Pancreas (tissue), 10 donors: ENCODE data around the gene PRKCQ. TPM values are rescaled to one million over a fixed set of nuclear protein-coding genes. Genes with fewer than 3 reads are reported as not detected.

ENCODE experiments used
- ATAC-seq, 4 donors: fragments of 200-7000 bp; cut with Tn5 transposase; one replicate each; pipeline versions ENCODE4 v1.8.0 to v1.9.1; 2020; ENCODE audit warnings: mild to moderate bottlenecking in 4 of 4, moderate library complexity in 4 of 4
- DNase-seq, 6 donors: peaks; one replicate each; pipeline ENCODE4 v3.0.0-alpha.2; 2020
- FAIRE-seq: peaks from 2 replicates; lab custom pipeline; 2012; peaks lifted over from hg19 to GRCh38; lab: Jason Lieb, UNC
- H3K27ac ChIP-seq, 4 donors: fragments of 200-600 bp; sonication (generic); 1 replicate in 3 of 4; 2 replicates in 1 of 4; pipeline versions ENCODE4 v1.5.0 to v1.8.0; 2020
- H3K27me3 ChIP-seq, 4 donors: fragments of 200-600 bp; one replicate each; pipeline ENCODE4 v1.8.0; 2021
- H3K36me3 ChIP-seq, 3 donors: fragments of 200-600 bp; sonication (generic) in 1 of 3; one replicate each; pipeline versions ENCODE4 v1.5.0 to v1.8.0; 2020 to 2021
- H3K4me1 ChIP-seq, 3 donors: fragments of 200-600 bp; one replicate each; pipeline ENCODE4 v1.8.0; 2021
- H3K4me3 ChIP-seq, 4 donors: fragments of 200-600 bp; sonication (generic) in 2 of 4; one replicate each; pipeline versions ENCODE4 v1.5.0 to v1.8.0; 2020 to 2021
- H3K9me3 ChIP-seq, 4 donors: fragments of 200-600 bp; one replicate each; pipeline ENCODE4 v1.8.0; 2021
- CTCF ChIP-seq, 4 donors: fragments of 200-600 bp; sonication (generic) in 3 of 4; IDR thresholded peaks; one replicate each; pipeline versions ENCODE4 v1.5.0 to v1.8.0; 2021; ENCODE audit warnings: antibody characterized with exemption in 4 of 4
- WGBS, 2 donors: extraction: QIAGEN DNeasy Blood & Tissue Kit; methylation state at CpG; one replicate each; pipeline ENCODE4 v1.1.7; 2013; 5-methylcytosine and 5-hydroxymethylcytosine counted together
- intact Hi-C, 3 donors: fragments of 100-400 bp; cut with DNase I; formaldehyde crosslinking; loops; one replicate each; pipeline versions ENCODE4 v1.11.1 to v1.14.2; 2022
- polyA plus RNA-seq, 2 donors: library from polyadenylated mRNA; stranded (reverse); fragments of 200-250 nt; gene quantifications; one replicate each; pipeline ENCODE4 v1.2.3, GENCODE V29; 2013
- total RNA-seq, 6 donors: library from RNA; stranded (reverse); fragmentation: NEBNext Ultra II Directional in 4 of 6; extraction: Animal tissue kit (Norgen Biotek cat#: 25700) in 4 of 6; gene quantifications; one replicate each; pipeline versions ENCODE4 v1.2.1 to v1.2.4, GENCODE V29; 2021 to 2023
- donor health status: healthy with polysubstance abuse.
- donor health status: DM: no; HTN: no; CAD: no; lungs with moderate emphysema.
- donor health status: DM: no; HTN: no; CAD: no.
- donor health status: control.
- donor health status: control.
- donor health status: Bipolar disorder and iron deficiency.
- donor health status: DM: yes; HTN: yes; CAD: no.
- donor health status: DM: no; HTN: no; CAD: no.
- donor health status: DM: no; HTN: no; CAD: no.
- donor health status: DM: yes; HTN: yes; CAD: no.

PRKCQ gene
- total and polyA plus RNA-seq, 8 donors = 1.4 to 5.2 (median 3.4) TPM

DNA sequence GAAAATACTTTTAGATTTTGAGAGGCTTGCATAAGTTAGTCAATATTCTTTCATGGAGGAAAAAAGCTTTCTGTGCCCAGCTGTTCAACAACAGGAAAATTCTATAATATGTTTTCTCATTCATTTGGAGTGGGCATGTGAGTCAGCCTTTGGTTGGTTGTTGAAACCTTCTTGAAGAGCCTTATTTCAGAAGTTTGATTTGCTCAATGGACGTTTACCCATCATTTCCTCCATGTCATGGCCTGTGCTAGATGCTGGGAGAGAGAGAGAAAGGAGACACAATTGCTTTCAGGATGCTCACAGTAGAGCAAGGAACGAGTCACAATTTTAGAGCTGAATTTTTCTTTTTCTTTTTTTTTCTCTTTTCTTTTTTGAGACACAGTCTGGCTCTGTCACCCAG is 181.7 kb downstream of the PRKCQ start:
- Histone ChIP-seq H3K9me3 (no peaks in the 10 kb centered on the region), H3K4me3 (no peak overlapping the region), H3K4me1 (peaks cover 0 to 4% (median 0%) of the 10 kb centered on the region in 3 donors), H3K27ac (no peak overlapping the region), H3K27me3 (no peaks in the 10 kb centered on the region), H3K36me3 (no peaks in the 10 kb centered on the region)
- intact Hi-C loops = no loop called here
- 64 to 72% methylated on average over 2 of the region's 2 CpGs for WGBS, 2 donors
- TF ChIP-seq CTCF (IDR thresholded peaks at IDR 0.05) = no peak
- ATAC-seq = no peak
- FAIRE-seq = no peak
- DNase-seq = no peak

- H3K27me3 ChIP-seq = no peaks in the 10 kb centered on the region
- H3K9me3 ChIP-seq = no peaks in the 10 kb centered on the region
- ATAC-seq = no peak
- H3K4me1 ChIP-seq = peaks cover 0 to 4% (median 0%) of the 10 kb centered on the region in 3 donors
- TF ChIP-seq CTCF (IDR thresholded peaks at IDR 0.05) = no peak
- WGBS, 2 donors = 79 to 83% methylated on average over 4 of the region's 4 CpGs
- no peak overlapping the region for H3K27ac ChIP-seq
- DNase-seq = no peak
- FAIRE-seq = no peak
- no peak overlapping the region for H3K4me3 ChIP-seq
- H3K36me3 ChIP-seq = no peaks in the 10 kb centered on the region
- intact Hi-C loops = no loop called here
These were observed 183.4 kb downstream of the PRKCQ start for GRCh38 chr10:6396652-6397051.

DNA sequence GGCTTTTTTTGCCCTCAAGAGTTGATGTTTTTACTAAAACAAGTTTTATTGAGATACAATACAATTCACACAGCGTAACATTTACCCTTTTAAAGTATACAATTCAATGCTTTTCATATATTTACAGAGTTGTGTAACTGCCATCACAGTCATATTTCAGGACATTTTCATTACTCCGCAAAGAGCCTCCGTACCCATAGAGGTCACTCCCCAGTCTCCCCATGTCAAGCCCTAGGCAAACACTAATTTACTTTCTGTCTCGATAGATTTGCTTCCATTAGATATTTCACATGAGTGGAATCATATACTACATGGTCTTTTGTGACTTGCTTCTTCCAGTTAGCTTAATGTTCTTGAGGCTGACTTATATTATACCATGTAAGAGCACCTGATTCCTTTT is 183.8 kb downstream of the PRKCQ start:
- H3K4me1 ChIP-seq = peaks cover 0 to 1% (median 0%) of the 10 kb centered on the region in 3 donors
- no peaks in the 10 kb centered on the region for H3K27me3 ChIP-seq
- no peaks in the 10 kb centered on the region for H3K36me3 ChIP-seq
- no peak for ATAC-seq
- TF ChIP-seq CTCF (IDR thresholded peaks at IDR 0.05) = no peak
- H3K9me3 ChIP-seq = no peaks in the 10 kb centered on the region
- 93 to 95% methylated on average over 4 of the region's 4 CpGs for WGBS, 2 donors
- DNase-seq = no peak
- no peak overlapping the region for H3K4me3 ChIP-seq
- FAIRE-seq = no peak
- no peak overlapping the region for H3K27ac ChIP-seq
- intact Hi-C loops = no loop called here

- intact Hi-C loops = no loop called here
- Histone ChIP-seq H3K27me3 (no peaks in the 10 kb centered on the region), H3K9me3 (no peaks in the 10 kb centered on the region), H3K36me3 (no peaks in the 10 kb centered on the region), H3K4me1 (no peaks in the 10 kb centered on the region), H3K4me3 (no peak overlapping the region), H3K27ac (no peak overlapping the region)
- FAIRE-seq = no peak
- DNase-seq = no peak
- ATAC-seq = no peak
- 91 to 92% methylated on average over 8 of the region's 8 CpGs for WGBS, 2 donors
- no peak for TF ChIP-seq CTCF (IDR thresholded peaks at IDR 0.05)
These were observed 184.5 kb downstream of the PRKCQ start for GRCh38 chr10:6395606-6396005.

- intact Hi-C loops = no loop called here
- no peak overlapping the region for H3K27ac ChIP-seq
- FAIRE-seq (no peak), DNase-seq (no peak), ATAC-seq (no peak)
- WGBS, 2 donors = 43 to 45% methylated on average over 5 of the region's 5 CpGs
- no peak for TF ChIP-seq CTCF (IDR thresholded peaks at IDR 0.05)
- no peaks in the 10 kb centered on the region for H3K4me1 ChIP-seq
- H3K27me3 ChIP-seq = no peaks in the 10 kb centered on the region
- H3K36me3 ChIP-seq = no peaks in the 10 kb centered on the region
- H3K9me3 ChIP-seq = no peaks in the 10 kb centered on the region
- no peak overlapping the region for H3K4me3 ChIP-seq
These were observed 186.0 kb downstream of the PRKCQ start for GRCh38 chr10:6394084-6394483.
